K562 (cell line): ENCODE measurements around the gene NBPF6. TPM values are rescaled to one million over a fixed set of nuclear protein-coding genes. Genes with fewer than 3 reads are reported as not detected.
A peak's percentile ranks its signal among the peaks of the same experiment; 100 is the strongest.
"Not testable (repeated sequence)": the region's sequence is repeated elsewhere in the genome, so short reads cannot be mapped to it uniquely, and the experiment has no call there.

Experiments used
- ATAC-seq: fragments of 200-7000 bp; cut with Tn5 transposase; 3 replicates; pipeline ENCODE4 v1.9.1; 2020; ENCODE audit warnings: moderate library complexity
- BruUV-seq: library from RNA; stranded (reverse); fragments of 400-500 nt; replicated peaks from 2 replicates; lab custom pipeline; 2021; lab: Mats Ljungman, UMichigan
- CTCF ChIA-PET: fragments of 300-600 bp; formaldehyde crosslinking; extraction: SDS; loops from one replicate; lab custom pipeline; 2021; ENCODE audit warnings: low intra/inter-chr PET ratio; lab: Yijun Ruan, JAX
- POLR2A ChIA-PET: fragments of 300-600, 350-650 bp; sonication (Branson Sonifier 250); formaldehyde crosslinking; extraction: SDS; loops from one replicate; lab custom pipeline; 2021; ENCODE audit warnings: antibody characterized with exemption, inconsistent platforms; lab: Yijun Ruan, JAX
- DNase-seq, 4 experiments: peaks; one replicate each; pipeline versions ENCODE4 v3.0.0 to v3.0.0-alpha.2; 2011 to 2018; ENCODE audit warnings: low spot score in 3 of 4, mixed read lengths in 3 of 4; ENCODE audit errors: extremely low read depth in 1 of 4
- FAIRE-seq: peaks from 2 replicates; lab custom pipeline; 2011; peaks lifted over from hg19 to GRCh38; lab: Jason Lieb, UNC
- H2AFZ ChIP-seq: 2 replicates; pipeline ENCODE4 v1.6.0; 2011; ENCODE audit warnings: low read depth, low read length, control low read depth, inconsistent platforms
- H3K27ac ChIP-seq: fragments of 200-600 bp; 3 replicates; pipeline ENCODE4 v1.8.0; 2011; ENCODE audit warnings: low read depth, mild to moderate bottlenecking, control low read depth, inconsistent platforms, low read length, moderate library complexity, mixed read lengths; ENCODE audit errors: extremely low read depth
- H3K27me3 ChIP-seq, 2 experiments: fragments of 300-600 bp in 1 of 2; 2 replicates in 1 of 2; 3 replicates in 1 of 2; pipeline versions ENCODE4 v1.6.0 to v1.8.0; 2011; ENCODE audit warnings: inconsistent platforms in 2 of 2, low read length in 2 of 2, mild to moderate bottlenecking in 1 of 2, mixed read lengths in 1 of 2, moderate library complexity in 1 of 2; ENCODE audit not compliant: control insufficient read depth in 2 of 2, insufficient read depth in 2 of 2
- H3K36me3 ChIP-seq: fragments of 300-600 bp; 3 replicates; pipeline ENCODE4 v1.8.0; 2011; ENCODE audit warnings: mild to moderate bottlenecking, low read length, inconsistent platforms; ENCODE audit not compliant: control insufficient read depth, insufficient read depth
- H3K4me1 ChIP-seq, 2 experiments: fragments of 200-600 bp in 1 of 2; replicated peaks in 1 of 2; 2 replicates in 1 of 2; 3 replicates in 1 of 2; pipeline versions ENCODE4 v1.5.1 to v1.8.0; 2011; ENCODE audit warnings: inconsistent platforms in 2 of 2, low read length in 2 of 2, mild to moderate bottlenecking in 1 of 2, mixed read lengths in 1 of 2, moderate library complexity in 1 of 2; ENCODE audit not compliant: control insufficient read depth in 2 of 2, insufficient read depth in 2 of 2
- H3K4me2 ChIP-seq: 2 replicates; pipeline ENCODE4 v1.6.1; 2011; ENCODE audit warnings: low read length, control low read depth, inconsistent platforms, mixed read lengths; ENCODE audit not compliant: insufficient read depth
- H3K4me3 ChIP-seq: fragments of 200-600 bp; sonication (generic), shearing (Covaris generic); 2 replicates; pipeline ENCODE4 v1.5.1; 2016; ENCODE audit warnings: control low read depth, inconsistent platforms
- H3K79me2 ChIP-seq: fragments of 200-600 bp; 3 replicates; pipeline ENCODE4 v1.8.0; 2011; ENCODE audit warnings: low read length, inconsistent platforms; ENCODE audit not compliant: control insufficient read depth, insufficient read depth
- H3K9ac ChIP-seq, 2 experiments: 2 replicates each; pipeline versions ENCODE4 v1.6.0 to v1.6.1; 2011; ENCODE audit warnings: low read depth in 2 of 2, low read length in 2 of 2, control low read depth in 1 of 2, inconsistent platforms in 1 of 2, mild to moderate bottlenecking in 1 of 2, mixed read lengths in 1 of 2; ENCODE audit not compliant: insufficient read depth in 1 of 2
- H3K9me1 ChIP-seq: one replicate; pipeline ENCODE4 v1.6.0; 2011; ENCODE audit warnings: inconsistent platforms, mild to moderate bottlenecking, low read length, moderate library complexity; ENCODE audit not compliant: control insufficient read depth, insufficient read depth
- H3K9me3 ChIP-seq: replicated peaks from 2 replicates; pipeline ENCODE4 v1.5.1; 2011; ENCODE audit warnings: low read depth, low read length, inconsistent platforms; ENCODE audit not compliant: control insufficient read depth, insufficient read depth
- H4K20me1 ChIP-seq: replicated peaks from 2 replicates; pipeline ENCODE4 v1.6.1; 2011; ENCODE audit warnings: low read length, inconsistent platforms, mixed read lengths; ENCODE audit not compliant: control insufficient read depth, insufficient read depth
- CBFA2T3 ChIP-seq: fragments of 450-650 bp; IDR thresholded peaks from 2 replicates; pipeline ENCODE4 v1.6.1; 2017
- CXXC5 ChIP-seq: fragments of 250-450 bp; sonication (Bioruptor Pico); IDR thresholded peaks from 2 replicates; pipeline ENCODE4 v1.8.0; 2022; ENCODE audit warnings: inconsistent platforms, mild to moderate bottlenecking, moderate library complexity
- DDX20 ChIP-seq: fragments of 450-650 bp; IDR thresholded peaks from 2 replicates; pipeline ENCODE4 v1.6.1; 2016; ENCODE audit warnings: missing genetic modification characterization, low read depth, mild to moderate bottlenecking, missing compliant biosample characterization, moderate library complexity
- DMBX1 ChIP-seq: fragments of 250-450 bp; sonication (Bioruptor Pico); IDR thresholded peaks from 2 replicates; pipeline ENCODE4 v1.8.0; 2022; ENCODE audit warnings: inconsistent platforms, mild to moderate bottlenecking, moderate library complexity, borderline replicate concordance
- NR2C1 ChIP-seq, 2 experiments: fragments of 450-650 bp; IDR thresholded peaks; 2 replicates each; pipeline ENCODE4 v1.6.1; 2017; ENCODE audit warnings: mild to moderate bottlenecking in 2 of 2, antibody characterized with exemption in 1 of 2, inconsistent platforms in 1 of 2, missing compliant biosample characterization in 1 of 2, missing genetic modification characterization in 1 of 2
- PTRF ChIP-seq: fragments of 450-650 bp; IDR thresholded peaks from 2 replicates; pipeline ENCODE4 v1.6.1; 2016; ENCODE audit warnings: mild to moderate bottlenecking, missing genetic modification characterization, missing compliant biosample characterization
- PTTG1 ChIP-seq: fragments of 450-650 bp; IDR thresholded peaks from 2 replicates; pipeline ENCODE4 v1.6.1; 2016; ENCODE audit warnings: low read depth, mild to moderate bottlenecking, missing genetic modification characterization, missing compliant biosample characterization
- PYGO2 ChIP-seq: fragments of 450-650 bp; IDR thresholded peaks from 2 replicates; pipeline ENCODE4 v1.6.1; 2016; ENCODE audit warnings: mild to moderate bottlenecking, missing genetic modification characterization, moderate library complexity, missing compliant biosample characterization
- SMAD4 ChIP-seq: fragments of 250-450 bp; sonication (Bioruptor Pico); conservative IDR thresholded peaks from 2 replicates; pipeline ENCODE4 v1.8.0; 2021; ENCODE audit warnings: inconsistent platforms, mild to moderate bottlenecking, moderate library complexity
- TCFL5 ChIP-seq: fragments of 250-450 bp; sonication (Bioruptor Pico); conservative IDR thresholded peaks from 2 replicates; pipeline ENCODE4 v1.6.1; 2021; ENCODE audit warnings: mild to moderate bottlenecking, moderate library complexity, matching md5 sums
- TEAD1 ChIP-seq, 2 experiments: fragments of 450-650 bp in 1 of 2; sonication (generic) in 1 of 2; formaldehyde crosslinking; IDR thresholded peaks; 2 replicates each; pipeline versions ENCODE4 v1.4.0 to v1.8.0; 2020 to 2022; ENCODE audit warnings: mild to moderate bottlenecking in 2 of 2, missing genetic modification reagents in 1 of 2
- ZNF239 ChIP-seq: fragments of 250-450 bp; sonication (Bioruptor Pico); IDR thresholded peaks from 2 replicates; pipeline ENCODE4 v1.4.0; 2020; ENCODE audit warnings: mild to moderate bottlenecking
- ZNF766 ChIP-seq: fragments of 200-800 bp; sonication (Bioruptor generic); conservative IDR thresholded peaks from 2 replicates; pipeline ENCODE4 v1.6.1; 2016; ENCODE audit warnings: missing genetic modification characterization, missing compliant biosample characterization
- WGBS: fragments of 100-300 bp; shearing (Covaris generic); methylation state at CpG from one replicate; pipeline ENCODE4 v1.1.6; 2016; ENCODE audit warnings: low coverage, mixed read lengths; ENCODE audit not compliant: insufficient coverage; ENCODE audit errors: missing lambda C conversion rate; 5-methylcytosine and 5-hydroxymethylcytosine counted together
- in situ Hi-C: fragments of 300-500 bp; cut with MboI; formaldehyde crosslinking; loops from 4 replicates; pipeline ENCODE4 v1.15.0; 2018; ENCODE audit warnings: inconsistent platforms, mixed read lengths
- intact Hi-C: fragments of 100-400 bp; cut with micrococcal nuclease; formaldehyde crosslinking; loops from 2 replicates; pipeline ENCODE4 v1.14.2; 2022
- polyA plus RNA-seq, 8 experiments: library from polyadenylated mRNA; depleted of rRNA in 4 of 8; stranded (reverse) in 5 of 8; unstranded in 3 of 8; fragments of >200 nt; fragmentation: Nextera tagmentation in 2 of 8; fragmentation: Illumina TruSeq in 1 of 8; extraction: Ambion mirVana in 2 of 8; extraction: Trizol in 1 of 8; gene quantifications; 2 replicates each; pipeline versions ENCODE4 v1.2.1 to v1.2.3, GENCODE V29; 2011 to 2014; ENCODE audit warnings: inconsistent platforms in 1 of 8, missing spikeins in 1 of 8
- total RNA-seq, 7 experiments: library from RNA; depleted of rRNA in 6 of 7; stranded (reverse); fragments of >200 nt in 6 of 7; fragmentation: Illumina TruSeq in 2 of 7; extraction: Trizol in 2 of 7; gene quantifications; 2 replicates each; pipeline versions ENCODE4 v1.2.1 to v1.2.3, GENCODE V29; 2011 to 2021; ENCODE audit warnings: low replicate concordance in 1 of 7
- TF ChIP-seq, protein P1 (sequence below), 2 experiments: fragments of 250-450 bp in 1 of 2; fragments of 450-650 bp in 1 of 2; sonication (Bioruptor Pico) in 1 of 2; IDR thresholded peaks; 2 replicates each; pipeline versions ENCODE4 v1.6.1 to v1.8.0; 2016 to 2021; ENCODE audit warnings: mild to moderate bottlenecking in 2 of 2, moderate library complexity in 2 of 2, missing compliant biosample characterization in 1 of 2, missing genetic modification characterization in 1 of 2
- TF ChIP-seq, protein P2 (sequence below): fragments of 450-650 bp; IDR thresholded peaks from 2 replicates; pipeline ENCODE4 v1.6.1; 2017; ENCODE audit warnings: antibody characterized with exemption, mild to moderate bottlenecking
- TF ChIP-seq, protein P3 (sequence below): sonication (generic); formaldehyde crosslinking; IDR thresholded peaks from 2 replicates; pipeline ENCODE4 v1.9.0; 2022; ENCODE audit warnings: mild to moderate bottlenecking, missing genetic modification reagents

The NBPF6 gene
- total and polyA plus RNA-seq, 9 of the 15 experiments (the other 6 are each of a cell fraction or from before 2014, with no cell fraction given), result 2.7 to 10.0 (median 6.0) TPM

DNA sequence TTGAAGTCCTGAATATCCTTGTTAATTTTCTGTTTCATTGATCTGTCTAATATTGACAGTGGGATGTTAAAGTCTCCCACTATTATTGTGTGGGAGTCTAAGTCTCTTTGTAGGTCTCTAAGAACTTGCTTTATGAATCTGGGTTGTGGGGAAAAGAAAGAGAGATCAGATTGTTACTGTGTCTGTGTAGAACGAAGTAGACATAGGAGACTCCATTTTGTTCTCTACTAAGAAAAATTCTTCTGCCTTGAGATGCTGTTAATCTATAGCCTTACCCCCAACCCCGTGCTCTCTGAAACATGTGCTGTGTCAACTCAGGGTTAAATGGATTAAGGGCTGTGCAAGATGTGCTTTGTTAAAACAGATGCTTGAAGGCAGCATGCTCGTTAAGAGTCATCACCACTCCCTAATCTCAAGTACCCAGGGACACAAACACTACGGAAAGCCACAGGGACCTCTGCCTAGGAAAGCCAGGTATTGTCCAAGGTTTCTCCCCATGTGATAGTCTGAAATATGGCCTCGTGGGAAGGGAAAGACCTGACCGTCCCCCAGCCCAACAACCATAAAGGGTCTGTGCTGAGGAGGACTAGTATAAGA is 67.3 kb downstream of the NBPF6 start:
- BruUV-seq; H3K27ac ChIP-seq; DNase-seq; H3K4me1 ChIP-seq; H3K36me3 ChIP-seq; in situ Hi-C loops; H3K4me2 ChIP-seq; POLR2A ChIA-PET; FAIRE-seq; H3K9me1 ChIP-seq; H3K9me3 ChIP-seq; H3K9ac ChIP-seq; intact Hi-C loops; ATAC-seq; CTCF ChIA-PET; H3K27me3 ChIP-seq; H4K20me1 ChIP-seq; H3K4me3 ChIP-seq; H2AFZ ChIP-seq; H3K79me2 ChIP-seq; TF ChIP-seq NR2C1 (IDR thresholded peaks at IDR 0.05): not testable (repeated sequence)
- WGBS, result 11% methylated on average over 6 of the region's 6 CpGs
- peak; percentile 32; the same call in 1 of the 2 replicates for TF ChIP-seq NR2C1 (tag; IDR thresholded peaks at IDR 0.05)
- TF ChIP-seq, protein P1, sequence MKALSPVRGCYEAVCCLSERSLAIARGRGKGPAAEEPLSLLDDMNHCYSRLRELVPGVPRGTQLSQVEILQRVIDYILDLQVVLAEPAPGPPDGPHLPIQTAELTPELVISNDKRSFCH (CRISPR knock-in tag; IDR thresholded peaks at IDR 0.05), result not testable (repeated sequence)
- TF ChIP-seq, protein P1 (tag; IDR thresholded peaks at IDR 0.05), result 0 out of 2 replicates have a peak, but pooled peaks have one; percentile 35
- TF ChIP-seq DDX20 (tag), result peak; percentile 59; the same call in 1 of the 2 replicates
- TF ChIP-seq CXXC5, result 0 out of 2 replicates have a peak, but pooled peaks have one; percentile 39
- TF ChIP-seq TEAD1 (CRISPR knock-in tag; IDR thresholded peaks at IDR 0.05), result 0 out of 4 replicates have a peak, but pooled peaks of 1 of the 2 experiments have one; percentile 45
- TF ChIP-seq, protein P2, sequence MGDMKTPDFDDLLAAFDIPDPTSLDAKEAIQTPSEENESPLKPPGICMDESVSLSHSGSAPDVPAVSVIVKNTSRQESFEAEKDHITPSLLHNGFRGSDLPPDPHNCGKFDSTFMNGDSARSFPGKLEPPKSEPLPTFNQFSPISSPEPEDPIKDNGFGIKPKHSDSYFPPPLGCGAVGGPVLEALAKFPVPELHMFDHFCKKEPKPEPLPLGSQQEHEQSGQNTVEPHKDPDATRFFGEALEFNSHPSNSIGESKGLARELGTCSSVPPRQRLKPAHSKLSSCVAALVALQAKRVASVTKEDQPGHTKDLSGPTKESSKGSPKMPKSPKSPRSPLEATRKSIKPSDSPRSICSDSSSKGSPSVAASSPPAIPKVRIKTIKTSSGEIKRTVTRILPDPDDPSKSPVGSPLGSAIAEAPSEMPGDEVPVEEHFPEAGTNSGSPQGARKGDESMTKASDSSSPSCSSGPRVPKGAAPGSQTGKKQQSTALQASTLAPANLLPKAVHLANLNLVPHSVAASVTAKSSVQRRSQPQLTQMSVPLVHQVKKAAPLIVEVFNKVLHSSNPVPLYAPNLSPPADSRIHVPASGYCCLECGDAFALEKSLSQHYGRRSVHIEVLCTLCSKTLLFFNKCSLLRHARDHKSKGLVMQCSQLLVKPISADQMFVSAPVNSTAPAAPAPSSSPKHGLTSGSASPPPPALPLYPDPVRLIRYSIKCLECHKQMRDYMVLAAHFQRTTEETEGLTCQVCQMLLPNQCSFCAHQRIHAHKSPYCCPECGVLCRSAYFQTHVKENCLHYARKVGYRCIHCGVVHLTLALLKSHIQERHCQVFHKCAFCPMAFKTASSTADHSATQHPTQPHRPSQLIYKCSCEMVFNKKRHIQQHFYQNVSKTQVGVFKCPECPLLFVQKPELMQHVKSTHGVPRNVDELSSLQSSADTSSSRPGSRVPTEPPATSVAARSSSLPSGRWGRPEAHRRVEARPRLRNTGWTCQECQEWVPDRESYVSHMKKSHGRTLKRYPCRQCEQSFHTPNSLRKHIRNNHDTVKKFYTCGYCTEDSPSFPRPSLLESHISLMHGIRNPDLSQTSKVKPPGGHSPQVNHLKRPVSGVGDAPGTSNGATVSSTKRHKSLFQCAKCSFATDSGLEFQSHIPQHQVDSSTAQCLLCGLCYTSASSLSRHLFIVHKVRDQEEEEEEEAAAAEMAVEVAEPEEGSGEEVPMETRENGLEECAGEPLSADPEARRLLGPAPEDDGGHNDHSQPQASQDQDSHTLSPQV, result peak; percentile 84
- TF ChIP-seq ZNF239, result peak; percentile 55
- TF ChIP-seq, protein P3, sequence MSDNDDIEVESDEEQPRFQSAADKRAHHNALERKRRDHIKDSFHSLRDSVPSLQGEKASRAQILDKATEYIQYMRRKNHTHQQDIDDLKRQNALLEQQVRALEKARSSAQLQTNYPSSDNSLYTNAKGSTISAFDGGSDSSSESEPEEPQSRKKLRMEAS (CRISPR knock-in tag), result peak; percentile 39; the same call in 1 of the 2 replicates
- peak; percentile 48; the same call in 1 of the 2 replicates for TF ChIP-seq PTTG1
- peak; percentile 67; the same call in 1 of the 2 replicates for TF ChIP-seq DMBX1 (CRISPR knock-in tag)
- TF ChIP-seq SMAD4 (CRISPR knock-in tag), result peak; percentile 74
- 0 out of 2 replicates have a peak, but pooled peaks have one; percentile 23 for TF ChIP-seq ZNF766 (CRISPR knock-in tag)
- peak; percentile 74 for TF ChIP-seq CBFA2T3
- peak; percentile 73 for TF ChIP-seq PTRF (tag)
- peak; percentile 48; the same call in 1 of the 2 replicates for TF ChIP-seq PYGO2 (tag)
- TF ChIP-seq TCFL5 (CRISPR knock-in tag), result 0 out of 2 replicates have a peak, but pooled peaks have one; percentile 30
